GM13977 (cell line): Measurements from ENCODE around the gene CDC16.

Experiments
- DNase-seq: peaks from one replicate; pipeline ENCODE4 v3.0.0; 2012; ENCODE audit warnings: low spot score
- in situ Hi-C: fragments of 300-500 bp; cut with MboI; formaldehyde crosslinking; loops from one replicate; pipeline ENCODE4 v1.12.0; 2022; ENCODE audit warnings: low sequenced_read_pairs, low pct_unique_long_range_greater_than_20kb, mixed read lengths, inconsistent platforms; ENCODE audit not compliant: unreplicated experiment
- TF ChIP-seq, protein P1 (sequence below): IDR thresholded peaks from 2 replicates; pipeline ENCODE4 v1.5.1; 2012; ENCODE audit warnings: mild to moderate bottlenecking, control low read depth; ENCODE audit not compliant: insufficient read depth; ENCODE audit errors: extremely low read depth, missing control alignments

CDC16 gene

GRCh38 chr13:114257014-114257413, 22.3 kb downstream of the CDC16 start:
- TF ChIP-seq, protein P1, sequence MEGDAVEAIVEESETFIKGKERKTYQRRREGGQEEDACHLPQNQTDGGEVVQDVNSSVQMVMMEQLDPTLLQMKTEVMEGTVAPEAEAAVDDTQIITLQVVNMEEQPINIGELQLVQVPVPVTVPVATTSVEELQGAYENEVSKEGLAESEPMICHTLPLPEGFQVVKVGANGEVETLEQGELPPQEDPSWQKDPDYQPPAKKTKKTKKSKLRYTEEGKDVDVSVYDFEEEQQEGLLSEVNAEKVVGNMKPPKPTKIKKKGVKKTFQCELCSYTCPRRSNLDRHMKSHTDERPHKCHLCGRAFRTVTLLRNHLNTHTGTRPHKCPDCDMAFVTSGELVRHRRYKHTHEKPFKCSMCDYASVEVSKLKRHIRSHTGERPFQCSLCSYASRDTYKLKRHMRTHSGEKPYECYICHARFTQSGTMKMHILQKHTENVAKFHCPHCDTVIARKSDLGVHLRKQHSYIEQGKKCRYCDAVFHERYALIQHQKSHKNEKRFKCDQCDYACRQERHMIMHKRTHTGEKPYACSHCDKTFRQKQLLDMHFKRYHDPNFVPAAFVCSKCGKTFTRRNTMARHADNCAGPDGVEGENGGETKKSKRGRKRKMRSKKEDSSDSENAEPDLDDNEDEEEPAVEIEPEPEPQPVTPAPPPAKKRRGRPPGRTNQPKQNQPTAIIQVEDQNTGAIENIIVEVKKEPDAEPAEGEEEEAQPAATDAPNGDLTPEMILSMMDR: no peak
- in situ Hi-C loops: no loop called here
- no peak for DNase-seq

DNA sequence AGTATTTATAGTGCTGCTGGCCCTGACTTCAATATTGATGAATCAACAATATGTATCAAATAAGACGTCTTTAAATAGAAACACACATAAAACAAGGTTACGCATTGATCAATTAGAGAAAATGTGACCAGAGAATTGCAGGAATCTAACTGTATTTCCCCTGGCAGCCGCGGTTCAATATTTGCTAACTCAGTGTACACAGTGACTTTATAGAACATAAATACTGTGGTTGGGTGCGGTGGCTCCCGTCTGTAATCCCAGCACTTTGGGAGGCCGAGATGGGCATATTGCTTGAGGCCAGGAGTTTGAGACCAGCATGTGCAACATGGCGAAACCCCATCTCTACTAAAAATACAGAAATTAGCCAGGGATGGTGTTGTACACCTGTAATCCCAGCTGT, 23.9 kb downstream of the CDC16 start:
- DNase-seq: no peak
- TF ChIP-seq, protein P1: no peak
- in situ Hi-C loops: no loop called here

DNA sequence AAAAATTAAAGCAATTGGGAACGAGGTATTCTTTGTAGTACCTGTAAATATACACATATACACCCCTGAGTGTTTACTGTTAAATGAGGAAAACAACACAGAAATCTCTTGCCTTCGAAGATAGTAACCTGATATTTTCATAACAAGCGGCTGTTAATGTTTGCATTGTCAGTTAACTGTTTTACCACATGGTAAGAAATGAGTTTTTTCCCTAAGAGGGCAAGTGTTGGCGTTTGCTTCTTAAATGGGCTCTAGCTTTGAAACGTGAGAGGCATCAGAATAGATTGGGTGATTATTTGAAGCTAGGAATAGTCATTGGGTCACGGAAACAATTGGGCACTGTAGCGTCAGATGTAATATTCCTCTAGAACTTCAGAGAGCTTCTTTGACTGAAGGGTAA, 24.7 kb downstream of the CDC16 start:
- in situ Hi-C loops: no loop called here
- DNase-seq: no peak
- TF ChIP-seq, protein P1: no peak

- TF ChIP-seq, protein P1: no peak
- in situ Hi-C loops: no loop called here
- DNase-seq: no peak
These were observed 25.3 kb downstream of the CDC16 start for GRCh38 chr13:114259974-114260373.

DNA sequence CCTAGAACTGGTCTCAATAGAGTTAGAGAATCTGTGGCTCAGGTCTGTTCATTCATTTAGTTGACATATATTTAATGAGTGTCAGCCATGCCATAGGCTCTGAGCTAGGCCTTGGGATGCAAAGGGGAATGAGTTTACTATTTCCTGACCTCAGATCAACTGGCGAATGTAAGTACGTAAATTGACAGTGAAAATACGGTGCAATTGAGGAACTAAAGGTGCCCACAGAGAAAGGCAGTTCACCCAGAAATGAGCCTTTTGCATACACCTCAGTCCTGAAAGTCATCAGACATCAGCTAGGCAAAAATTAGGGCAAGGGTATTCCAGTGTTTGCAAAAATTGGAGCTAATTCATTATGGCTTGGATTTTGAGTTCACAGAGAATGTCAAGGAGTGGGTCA, 26.1 kb downstream of the CDC16 start:
- DNase-seq: no peak
- TF ChIP-seq, protein P1: no peak
- in situ Hi-C loops: no loop called here

DNA sequence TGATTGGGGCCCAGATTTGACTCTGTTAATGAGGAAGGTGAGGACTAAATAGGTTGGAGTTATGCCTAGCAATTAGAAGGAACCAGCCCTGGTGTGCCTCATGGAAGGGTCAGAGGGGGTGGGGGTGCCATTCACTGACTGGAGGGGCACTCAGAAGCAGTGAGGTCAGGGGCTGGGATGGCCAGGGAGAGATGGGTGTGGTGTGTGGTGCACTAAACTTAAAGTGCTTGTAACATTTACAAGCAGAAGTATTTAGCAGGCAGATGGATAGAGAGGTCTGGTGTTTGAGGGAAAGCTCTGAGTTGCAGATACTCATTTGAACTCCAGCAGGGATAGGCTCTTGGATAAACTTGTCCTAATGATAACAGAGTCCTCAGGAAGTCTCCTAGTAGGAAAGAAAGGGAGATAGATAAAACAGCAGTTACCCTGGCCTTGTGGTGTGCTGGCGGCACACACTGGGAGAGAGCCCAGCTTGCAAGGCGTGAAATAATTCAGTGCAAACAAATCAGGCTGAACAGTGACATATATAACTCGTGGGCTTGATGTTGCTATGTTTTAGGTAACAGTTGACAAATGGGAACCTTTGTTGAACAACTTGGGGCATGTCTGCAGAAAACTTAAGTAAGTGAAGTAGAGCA, 26.8 kb downstream of the CDC16 start:
- in situ Hi-C loops: no loop called here

More for the DNA sequence above, 26.8 kb downstream of the CDC16 start:
- no peak for DNase-seq
- TF ChIP-seq, protein P1: no peak
